HCT116 (cell line): ENCODE data around the gene SPDYE16. TPM values are rescaled to one million over a fixed set of nuclear protein-coding genes. Genes with fewer than 3 reads are reported as not detected.

ENCODE experiments used
- ATAC-seq: fragments of 200-7000 bp; cut with Tn5 transposase; 2 replicates; pipeline ENCODE4 v1.9.1; 2020; ENCODE audit warnings: mild to moderate bottlenecking, moderate library complexity
- BruUV-seq: library from RNA; stranded (reverse); fragments of 400-500 nt; replicated peaks from 2 replicates; lab custom pipeline; 2021; lab: Mats Ljungman, UMichigan
- CTCF ChIA-PET: fragments of 300-600 bp; sonication (Branson Sonifier 250); formaldehyde crosslinking; loops from one replicate; lab custom pipeline; 2021; ENCODE audit warnings: antibody characterized with exemption; lab: Charles Lee
- POLR2A ChIA-PET: fragments of 300-600, 350-600 bp; sonication (Branson Sonifier 250); formaldehyde crosslinking; loops from one replicate; lab custom pipeline; 2021; ENCODE audit warnings: antibody characterized with exemption; lab: Charles Lee
- RAD21 ChIA-PET, 2 experiments: fragments of 300-600 bp; sonication (Branson Sonifier 250); formaldehyde crosslinking; loops; one replicate each; lab custom pipeline; 2023; ENCODE audit warnings: low total read pairs in 2 of 2; ENCODE audit not compliant: uncharacterized antibody in 2 of 2, unreplicated experiment in 2 of 2, low non-redundant PET in 1 of 2; lab: Charles Lee
- DNase-seq: peaks from one replicate; pipeline ENCODE4 v3.0.0-alpha.2; 2010; ENCODE audit warnings: low read depth, low spot score
- H2AFZ ChIP-seq: fragments of 200-600 bp; shearing (Covaris generic), sonication (generic); 2 replicates; pipeline ENCODE4 v1.6.1; 2017; ENCODE audit warnings: low read depth, mixed run types, mixed read lengths, antibody characterized with exemption, low read length; ENCODE audit not compliant: poor library complexity, severe bottlenecking
- H3K27ac ChIP-seq: 2 replicates; pipeline ENCODE4 v1.5.1; 2012; ENCODE audit warnings: low read depth, low read length
- H3K27me3 ChIP-seq: fragments of 200-600 bp; sonication (generic); 2 replicates; pipeline ENCODE4 v1.6.1; 2016; ENCODE audit warnings: mixed run types, low read length, mixed read lengths; ENCODE audit not compliant: insufficient read depth
- H3K36me3 ChIP-seq, 2 experiments: fragments of 200-500 bp in 1 of 2; fragments of 200-600 bp in 1 of 2; sonication (Bioruptor generic) in 1 of 2; sonication (generic) in 1 of 2; 2 replicates each; pipeline versions ENCODE4 v1.5.1 to v1.6.1; 2014 to 2016; ENCODE audit warnings: low read length in 2 of 2, inconsistent platforms in 1 of 2, mixed read lengths in 1 of 2, mixed run types in 1 of 2; ENCODE audit not compliant: insufficient read depth in 2 of 2, control insufficient read depth in 1 of 2
- H3K4me1 ChIP-seq, 2 experiments: fragments of 200-600 bp in 1 of 2; sonication (generic) in 1 of 2; 2 replicates each; pipeline versions ENCODE4 v1.5.1 to v1.6.1; 2012 to 2017; ENCODE audit warnings: low read length in 2 of 2, inconsistent platforms in 1 of 2, mild to moderate bottlenecking in 1 of 2, mixed read lengths in 1 of 2, mixed run types in 1 of 2, moderate library complexity in 1 of 2; ENCODE audit not compliant: insufficient read depth in 2 of 2, control insufficient read depth in 1 of 2
- H3K4me2 ChIP-seq: fragments of 200-600 bp; sonication (generic); 2 replicates; pipeline ENCODE4 v1.6.1; 2017; ENCODE audit warnings: mixed run types, low read length, mixed read lengths
- H3K4me3 ChIP-seq, 2 experiments: fragments of 200-600 bp in 1 of 2; sonication (generic) in 1 of 2; replicated peaks in 1 of 2; 2 replicates each; pipeline ENCODE4 v1.5.1; 2011 to 2016; ENCODE audit warnings: low read length in 2 of 2, control low read depth in 1 of 2, low read depth in 1 of 2, mild to moderate bottlenecking in 1 of 2, mixed read lengths in 1 of 2, mixed run types in 1 of 2
- H3K79me2 ChIP-seq: fragments of 200-600 bp; sonication (generic); 2 replicates; pipeline ENCODE4 v1.6.1; 2017; ENCODE audit warnings: mild to moderate bottlenecking, mixed run types, low read length, moderate library complexity, mixed read lengths; ENCODE audit not compliant: insufficient read depth
- H3K9ac ChIP-seq: fragments of 200-600 bp; sonication (generic); 2 replicates; pipeline ENCODE4 v1.6.1; 2016; ENCODE audit warnings: low read length, mixed read lengths
- H3K9me2 ChIP-seq: fragments of 200-600 bp; sonication (generic), shearing (Covaris generic); 2 replicates; pipeline ENCODE4 v1.6.1; 2017; ENCODE audit warnings: mixed run types, mild to moderate bottlenecking, moderate library complexity; ENCODE audit not compliant: insufficient read depth
- H3K9me3 ChIP-seq, 2 experiments: fragments of 200-500 bp in 1 of 2; fragments of 200-600 bp in 1 of 2; sonication (Bioruptor generic) in 1 of 2; sonication (generic) in 1 of 2; 2 replicates each; pipeline ENCODE4 v1.6.1; 2014 to 2017; ENCODE audit warnings: low read length in 2 of 2, mixed read lengths in 2 of 2, inconsistent platforms in 1 of 2, low read depth in 1 of 2, mild to moderate bottlenecking in 1 of 2, mixed run types in 1 of 2, moderate library complexity in 1 of 2; ENCODE audit not compliant: control insufficient read depth in 1 of 2, insufficient read depth in 1 of 2
- H4K20me1 ChIP-seq: fragments of 200-600 bp; sonication (generic), shearing (Covaris generic); 2 replicates; pipeline ENCODE4 v1.6.1; 2017; ENCODE audit warnings: mixed run types, mild to moderate bottlenecking, moderate library complexity; ENCODE audit not compliant: insufficient read depth
- CTCF ChIP-seq, 3 experiments: fragments of 200-600 bp in 1 of 3; sonication (generic) in 1 of 3; IDR thresholded peaks in 2 of 3; conservative IDR thresholded peaks in 1 of 3; 2 replicates each; pipeline ENCODE4 v1.5.1; 2012 to 2017; ENCODE audit warnings: low read depth in 2 of 3, low read length in 2 of 3, antibody characterized with exemption in 1 of 3, borderline replicate concordance in 1 of 3, control low read depth in 1 of 3, mild to moderate bottlenecking in 1 of 3, mixed read lengths in 1 of 3, mixed run types in 1 of 3, moderate library complexity in 1 of 3; ENCODE audit not compliant: insufficient read depth in 1 of 3
- TCF7L2 ChIP-seq: IDR thresholded peaks from 2 replicates; pipeline ENCODE4 v1.7.0; 2011; ENCODE audit warnings: borderline replicate concordance, inconsistent platforms; ENCODE audit not compliant: insufficient read depth, insufficient read length; ENCODE audit errors: extremely low read depth
- intact Hi-C: fragments of 100-400 bp; cut with micrococcal nuclease; formaldehyde crosslinking; loops from 2 replicates; pipeline ENCODE4 v1.10.0; 2022
- total RNA-seq: library from RNA; stranded (reverse); gene quantifications from one replicate; pipeline ENCODE4 v1.2.1, GENCODE V29; 2021; ENCODE audit not compliant: unreplicated experiment

Gene SPDYE16
- total RNA-seq, 1 experiment from 2014 or later, result not detected

- no peaks in the 10 kb centered on the region for H3K36me3 ChIP-seq
- peak overlapping the region; percentile 66 for H3K27ac ChIP-seq
- RAD21 ChIA-PET, result no interaction called here
- peak overlapping the region; percentile 70 for H3K4me2 ChIP-seq
- peak overlapping the region; percentile 7 to 34; a peak in 2 of 4 replicates for H3K4me3 ChIP-seq
- no peaks in the 10 kb centered on the region for H3K27me3 ChIP-seq
- intact Hi-C loops, result no loop called here
- H3K9me3 ChIP-seq, result no peaks in the 10 kb centered on the region
- BruUV-seq, result no TSS peak
- POLR2A ChIA-PET, result no interaction called here
- ATAC-seq, result peak; percentile 67
- peaks cover 22 to 27% of the 10 kb centered on the region in 2 experiments for H3K4me1 ChIP-seq
- H3K9me2 ChIP-seq, result no peaks in the 10 kb centered on the region
- CTCF ChIA-PET, result no interaction called here
- TF ChIP-seq CTCF (IDR thresholded peaks at IDR 0.05 in 2 of 3, conservative IDR thresholded peaks at IDR 0.05 in 1 of 3; ENCODE audit: borderline replicate concordance in 1 of 3, insufficient read depth in 1 of 3, low read depth in 2 of 3, low read length in 2 of 3) (peak in 2 of 3 experiments; percentile 61 to 63; a peak in 4 of 6 replicates), TCF7L2 (no peak)
- TF ChIP-seq, all 23 proteins: peak for 1
- DNase-seq, result peak; percentile 15
- H2AFZ ChIP-seq, result no peak overlapping the region
- H3K79me2 ChIP-seq, result no peaks in the 10 kb centered on the region
- H4K20me1 ChIP-seq, result no peaks in the 10 kb centered on the region
- peak overlapping the region; percentile 43 for H3K9ac ChIP-seq
These were observed 29.9 kb downstream of the SPDYE16 start for GRCh38 chr7:76512941-76513816.
